Effector CD4-positive, alpha-beta T cell (primary cell): Measurements from ENCODE around the gene MIA2.
A peak's percentile ranks its signal among the peaks of the same experiment; 100 is the strongest.
"Not testable (repeated sequence)": the region's sequence is repeated elsewhere in the genome, so short reads cannot be mapped to it uniquely, and the experiment has no call there.

Experiments
- DNase-seq: peaks from one replicate; pipeline ENCODE4 v3.0.0-alpha.2; 2020

The MIA2 gene

DNA sequence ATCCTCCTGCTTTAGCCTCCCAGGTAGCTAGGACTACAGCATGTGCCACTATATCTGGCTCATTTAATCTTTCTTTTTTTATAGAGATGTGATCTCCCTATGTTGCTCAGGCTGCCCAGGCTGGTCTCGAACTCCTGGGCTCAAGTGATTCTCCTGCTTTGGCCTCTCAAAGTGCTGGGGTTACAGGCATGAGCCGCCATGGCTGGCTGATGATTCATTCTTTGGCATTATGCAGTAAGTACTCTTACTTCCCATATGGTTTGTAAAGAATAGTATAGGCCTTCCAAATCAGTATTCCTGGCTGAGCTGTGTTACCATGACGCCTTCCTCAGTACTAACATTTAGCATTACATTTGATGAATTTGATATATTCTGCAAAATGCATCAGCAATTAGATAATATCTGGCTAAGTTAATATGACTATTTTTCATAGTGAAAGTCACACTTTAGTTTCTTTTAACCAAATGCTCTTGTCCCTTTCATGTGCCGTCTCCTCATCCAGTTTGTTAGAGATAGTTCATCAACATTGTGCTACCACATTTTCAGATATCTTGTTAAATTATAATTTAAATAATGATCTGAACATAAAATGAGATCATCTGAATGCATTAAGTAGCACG is 3.2 kb upstream of the MIA2 start:
- DNase-seq, result no peak

DNA sequence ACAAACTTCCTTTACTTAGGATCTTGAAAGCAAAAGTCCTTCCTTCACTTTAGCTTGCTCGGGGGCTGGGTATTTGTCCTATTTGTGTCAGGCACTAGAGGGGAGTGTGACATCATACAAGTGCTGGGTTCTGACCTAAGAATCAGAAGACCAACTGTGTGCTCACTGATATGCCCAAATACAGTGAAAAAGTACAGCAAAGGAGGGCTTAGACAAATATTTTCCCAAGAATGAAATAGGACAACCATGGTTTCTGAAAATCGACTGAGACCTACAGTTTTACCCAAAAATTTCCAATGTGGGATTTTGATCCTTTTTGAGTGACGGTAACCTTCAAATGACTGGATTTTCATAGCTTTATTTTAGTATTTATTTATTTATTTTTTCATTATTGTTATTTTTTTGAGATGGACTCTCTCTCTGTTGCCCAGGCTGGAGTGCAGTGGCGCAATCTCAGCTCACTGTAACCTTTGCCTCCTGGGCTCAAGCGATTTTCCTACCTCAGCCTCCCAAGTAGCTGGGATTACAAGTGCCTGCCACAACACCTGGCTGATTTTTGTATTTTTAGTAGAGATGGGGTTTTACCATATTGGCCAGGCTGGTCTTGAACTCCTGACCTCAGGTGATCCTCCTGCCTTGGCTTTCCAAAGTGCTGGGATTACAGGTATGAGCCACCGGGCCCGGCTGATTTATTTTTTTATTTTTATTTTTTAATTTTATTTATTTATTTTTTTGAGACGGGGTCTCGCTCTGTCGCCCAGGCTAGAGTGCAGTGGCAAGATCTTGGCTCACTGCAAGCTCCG is 1.8 kb upstream of the MIA2 start:
- DNase-seq, result not testable (repeated sequence)

DNA sequence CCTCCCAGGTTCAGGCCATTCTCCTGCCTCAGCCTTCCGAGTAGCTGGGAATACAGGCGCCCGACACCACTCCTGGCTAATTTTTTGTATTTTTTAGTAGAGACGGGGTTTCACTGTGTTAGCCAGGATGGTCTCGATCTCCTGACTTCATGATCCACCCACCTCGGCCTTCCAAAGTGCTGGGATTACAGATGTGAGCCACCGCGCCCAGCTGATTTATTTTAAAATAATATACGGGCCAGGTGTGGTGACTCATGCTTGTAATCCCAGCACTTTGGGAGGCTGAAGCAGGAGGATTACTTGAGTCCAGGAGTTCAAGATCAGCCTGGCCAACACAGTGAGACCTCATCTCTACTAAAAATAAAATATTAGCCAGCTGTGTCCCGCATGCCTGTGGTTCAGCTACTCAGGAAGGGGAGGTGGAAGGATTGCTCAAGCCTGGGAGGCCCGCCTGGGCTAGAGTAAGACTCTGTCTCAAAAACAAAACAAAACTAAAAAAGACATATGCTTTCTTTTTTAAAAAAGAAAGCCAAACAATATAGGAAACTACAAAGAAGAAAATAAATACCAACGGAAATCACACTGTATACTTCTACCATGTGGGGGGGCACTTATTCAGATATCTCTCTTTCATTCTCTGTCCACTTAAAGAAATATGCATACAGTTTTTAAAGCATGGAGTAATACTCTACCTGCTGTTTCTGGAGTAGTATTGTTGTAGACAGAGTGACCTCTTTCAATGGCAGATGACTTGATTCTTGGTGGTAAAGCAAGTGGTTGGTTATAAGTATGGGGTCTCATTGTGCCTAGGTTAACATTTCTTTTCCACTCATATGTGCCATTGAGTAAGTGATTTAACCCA is 930 bp upstream of the MIA2 start:
- DNase-seq, result no peak

DNA sequence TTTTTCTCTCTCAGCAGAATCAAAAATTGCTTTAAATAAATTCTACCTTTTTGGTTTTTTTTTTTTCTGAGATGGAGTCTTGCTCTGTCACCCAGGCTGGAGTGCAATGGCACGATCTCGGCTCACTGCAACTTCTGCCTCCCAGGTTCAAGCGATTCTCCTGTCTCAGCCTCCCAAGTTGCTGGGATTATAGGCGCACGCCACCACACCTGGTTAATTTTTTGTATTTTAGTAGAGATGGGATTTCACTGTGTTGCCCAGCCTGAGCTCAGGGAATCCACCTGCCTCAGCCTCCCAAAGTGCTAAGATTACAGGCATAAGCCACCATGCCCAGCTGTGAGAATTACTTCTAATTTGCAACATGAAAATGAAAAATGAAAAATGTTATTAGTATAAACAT is 1.3 kb downstream of the MIA2 start:
- not testable (repeated sequence) for DNase-seq

DNA sequence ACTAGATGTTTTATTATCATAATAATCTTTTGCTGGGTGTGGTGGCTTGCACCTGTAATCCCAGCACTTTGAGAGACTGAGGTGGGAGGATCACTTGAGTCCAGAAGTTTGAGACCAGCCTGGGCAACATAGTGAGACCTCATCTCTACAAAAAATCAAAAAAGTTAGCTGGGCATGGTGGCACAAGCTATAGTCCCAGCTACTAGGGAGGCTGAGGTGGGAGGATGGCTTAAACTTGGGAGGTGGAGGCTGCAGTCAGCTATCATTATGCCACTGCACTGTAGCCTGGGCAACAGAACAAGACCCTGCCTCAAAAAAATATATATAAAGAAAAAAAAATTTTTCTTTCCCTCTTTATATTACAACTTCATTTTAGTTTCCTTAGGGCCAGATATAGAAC is 1.8 kb downstream of the MIA2 start:
- DNase-seq, result not testable (repeated sequence)

DNA sequence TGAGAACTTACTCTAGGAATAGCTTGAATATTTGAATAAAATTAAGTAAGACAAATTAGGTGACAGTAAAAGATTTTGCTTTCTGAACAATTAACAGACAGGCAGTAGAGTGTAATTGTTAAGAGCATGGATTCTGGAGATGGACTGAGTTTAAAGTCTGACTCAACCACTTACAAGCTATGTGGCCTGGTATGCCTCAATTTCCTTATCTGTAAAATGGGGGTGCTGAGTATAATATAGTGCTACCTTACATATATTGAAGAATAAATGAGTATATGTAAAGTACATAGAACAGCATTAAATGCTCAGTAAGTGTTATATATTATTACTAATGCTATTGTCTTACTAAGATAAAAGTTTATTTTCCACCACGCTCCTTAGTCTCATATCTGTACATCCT is 7.1 kb downstream of the MIA2 start:
- no peak for DNase-seq

DNA sequence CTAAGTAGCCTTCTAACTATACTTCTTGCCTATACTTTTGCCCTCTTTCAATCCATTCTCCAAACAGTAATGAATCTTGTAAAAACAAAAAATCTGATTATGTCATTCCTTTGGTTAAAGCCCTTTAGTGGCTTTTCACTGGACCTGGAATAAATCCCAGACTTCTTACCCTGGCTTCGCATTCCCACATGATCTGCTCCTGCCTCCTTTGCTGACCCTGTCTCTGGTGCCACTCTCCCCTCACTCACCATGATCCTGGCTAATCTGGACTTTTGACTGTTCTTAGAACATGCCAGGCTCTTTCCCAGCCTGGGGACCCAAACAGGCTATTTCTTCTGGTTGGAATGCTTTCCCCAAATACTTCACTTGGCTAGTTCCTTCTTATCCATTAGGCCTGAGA is 7.9 kb downstream of the MIA2 start:
- DNase-seq, result no peak

DNA sequence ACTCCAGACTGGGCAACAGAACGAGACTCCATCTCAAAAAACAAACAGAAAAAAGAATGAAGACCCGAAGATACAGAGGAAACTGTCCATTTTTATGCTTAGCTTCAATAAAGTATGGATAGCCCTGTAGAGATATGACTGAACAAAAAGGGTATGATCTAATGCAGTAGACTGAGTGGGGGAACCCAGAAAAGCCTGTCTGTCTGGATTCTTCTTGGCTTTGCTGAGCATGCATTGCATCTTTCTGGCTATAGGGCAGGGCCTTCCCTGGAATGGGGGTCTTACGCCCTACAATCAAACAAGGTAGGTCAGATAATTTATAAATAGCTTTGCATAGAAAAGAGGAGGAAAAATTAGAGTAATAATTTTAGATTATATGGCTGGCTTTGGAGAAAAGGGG is 10.1 kb downstream of the MIA2 start:
- DNase-seq, result no peak

DNA sequence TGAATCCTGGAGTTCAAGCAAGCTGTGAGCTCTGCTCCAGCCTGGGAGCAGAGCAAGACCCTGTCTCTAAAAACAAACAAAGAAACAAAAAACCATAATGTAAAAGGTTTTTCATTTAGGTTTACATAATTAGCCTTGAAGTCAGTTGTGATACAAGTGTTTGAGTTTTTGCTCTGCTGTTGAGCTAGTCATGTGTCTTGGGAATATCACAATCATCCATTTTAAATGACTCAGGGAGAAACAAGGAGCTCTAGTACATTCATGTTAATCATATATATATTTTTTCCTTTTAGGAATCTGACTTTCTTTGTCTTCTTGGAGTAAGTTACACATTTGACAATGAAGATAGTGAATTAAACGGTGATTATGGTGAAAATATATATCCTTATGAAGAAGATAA is 12.9 kb downstream of the MIA2 start:
- DNase-seq, result no peak

DNA sequence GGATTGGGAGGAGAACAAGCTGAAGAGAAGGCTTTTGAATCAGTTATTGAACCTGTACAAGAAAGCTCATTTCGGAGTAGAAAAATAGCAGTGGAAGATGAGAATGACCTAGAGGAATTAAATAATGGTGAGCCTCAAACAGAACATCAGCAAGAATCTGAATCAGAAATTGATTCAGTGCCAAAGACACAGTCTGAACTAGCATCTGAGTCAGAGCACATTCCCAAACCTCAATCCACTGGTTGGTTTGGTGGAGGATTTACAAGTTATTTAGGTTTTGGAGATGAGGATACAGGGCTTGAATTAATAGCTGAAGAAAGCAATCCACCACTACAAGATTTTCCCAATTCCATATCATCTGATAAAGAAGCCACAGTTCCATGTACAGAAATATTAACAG is 13.5 kb downstream of the MIA2 start:
- DNase-seq, result no peak

DNA sequence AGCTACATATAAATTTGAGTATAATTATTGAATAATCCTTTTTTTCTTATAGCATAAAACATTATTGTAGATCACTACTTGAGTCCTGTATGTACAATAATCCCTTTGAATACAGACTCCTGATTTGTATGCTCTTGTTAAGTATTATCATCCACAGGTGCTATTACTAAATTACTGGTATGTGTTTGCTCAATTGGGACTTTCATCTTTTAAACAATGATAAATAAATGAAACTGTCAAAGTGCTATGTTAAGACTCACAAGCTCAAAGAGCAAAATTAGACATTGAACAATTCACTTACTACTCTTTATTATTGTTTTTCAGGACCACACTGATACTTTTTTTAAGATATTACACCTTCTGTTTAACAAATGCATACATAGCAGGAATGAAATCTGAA is 17.8 kb downstream of the MIA2 start:
- DNase-seq, result no peak

DNA sequence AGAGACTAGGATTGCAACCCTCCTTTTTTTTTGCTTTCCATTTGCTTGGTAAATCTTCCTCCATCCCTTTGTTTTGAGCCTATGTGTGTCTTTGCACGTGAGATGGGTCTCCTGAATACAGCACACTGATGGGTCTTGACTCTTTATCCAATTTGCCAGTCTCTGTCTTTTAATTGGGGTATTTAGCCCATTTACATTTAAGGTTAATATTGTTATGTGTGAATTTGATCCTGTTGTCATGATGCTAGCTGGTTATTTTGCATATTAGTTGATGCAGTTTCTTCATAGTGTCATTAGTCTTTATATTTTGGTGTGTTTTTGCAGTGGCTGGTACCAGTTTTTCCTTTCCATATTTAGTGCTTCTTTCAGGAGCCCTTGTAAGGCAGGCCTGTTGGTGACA is 23.7 kb downstream of the MIA2 start:
- DNase-seq, result not testable (repeated sequence)

DNA sequence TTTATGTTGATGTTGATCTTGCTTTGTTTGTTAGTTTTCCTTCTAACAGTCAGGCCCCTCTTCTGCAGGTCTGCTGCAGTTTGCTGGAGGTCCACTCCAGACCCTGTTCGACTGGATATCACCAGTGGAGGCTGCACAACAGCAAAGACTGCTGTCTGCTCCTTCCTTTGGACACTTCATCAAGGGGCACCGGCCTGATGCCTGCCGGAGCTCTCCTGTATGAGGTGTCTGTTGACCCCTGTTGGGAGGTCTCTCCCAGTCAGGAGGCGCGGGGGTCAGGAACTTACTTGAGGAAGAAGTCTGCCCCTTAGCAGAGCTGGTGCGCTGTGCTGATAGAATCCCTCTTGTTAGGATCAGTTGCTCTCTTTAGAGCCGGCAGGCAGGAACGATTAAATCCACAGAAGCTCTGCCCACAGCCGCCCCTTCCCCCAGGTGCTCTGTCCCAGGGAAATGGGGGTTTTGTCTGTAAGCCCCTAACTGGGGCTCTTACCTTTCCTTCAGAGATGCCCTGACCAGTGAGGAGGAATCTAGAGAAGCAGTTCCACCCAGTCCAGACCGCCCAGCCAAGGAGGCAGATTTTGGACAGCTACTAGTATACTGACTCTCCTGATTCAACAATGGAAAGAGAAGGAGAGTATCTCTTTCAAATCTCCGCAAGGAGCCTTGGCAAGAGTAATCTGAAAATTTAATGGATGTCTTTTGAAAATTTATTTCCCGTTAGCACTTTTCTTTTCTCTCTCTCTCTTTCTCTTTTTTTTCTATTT is 25.2 kb downstream of the MIA2 start:
- no peak for DNase-seq

DNA sequence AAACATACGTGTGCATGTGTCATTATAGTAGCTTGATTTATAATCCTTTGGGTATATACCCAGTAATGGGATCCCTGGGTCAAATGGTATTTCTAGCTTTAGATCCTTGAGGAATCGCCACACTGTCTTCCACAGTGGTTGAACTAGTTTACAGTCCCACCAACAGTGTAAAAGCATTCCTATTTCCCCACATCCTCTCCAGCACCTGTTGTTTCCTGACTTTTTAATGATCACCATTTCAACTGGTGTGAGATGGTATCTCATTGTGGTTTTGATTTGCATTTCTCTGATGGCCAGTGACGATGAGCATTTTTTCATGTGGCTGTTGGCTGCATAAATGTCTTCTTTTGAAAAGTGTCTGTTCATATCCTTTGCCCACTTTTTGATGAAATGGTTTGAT is 26.4 kb downstream of the MIA2 start:
- DNase-seq, result not testable (repeated sequence)

DNA sequence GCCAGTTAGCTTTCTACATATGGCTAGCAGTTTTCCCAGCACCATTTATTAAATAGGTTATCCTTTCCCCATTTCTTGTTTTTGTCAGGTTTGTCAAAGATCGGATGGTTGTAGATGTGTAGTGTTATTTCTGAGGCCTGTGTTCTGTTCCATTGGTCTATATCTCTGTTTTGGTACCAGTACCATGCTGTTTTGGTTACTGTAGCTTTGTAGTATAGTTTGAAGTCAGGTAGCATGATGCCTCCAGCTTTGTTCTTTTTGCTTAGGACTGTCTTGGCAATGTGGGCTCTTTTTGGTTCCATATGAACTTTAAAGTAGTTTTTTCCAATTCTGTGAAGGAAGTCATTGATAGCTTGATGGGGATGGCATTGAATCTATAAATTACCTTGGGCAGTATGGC is 28.5 kb downstream of the MIA2 start:
- DNase-seq, result not testable (repeated sequence)

DNA sequence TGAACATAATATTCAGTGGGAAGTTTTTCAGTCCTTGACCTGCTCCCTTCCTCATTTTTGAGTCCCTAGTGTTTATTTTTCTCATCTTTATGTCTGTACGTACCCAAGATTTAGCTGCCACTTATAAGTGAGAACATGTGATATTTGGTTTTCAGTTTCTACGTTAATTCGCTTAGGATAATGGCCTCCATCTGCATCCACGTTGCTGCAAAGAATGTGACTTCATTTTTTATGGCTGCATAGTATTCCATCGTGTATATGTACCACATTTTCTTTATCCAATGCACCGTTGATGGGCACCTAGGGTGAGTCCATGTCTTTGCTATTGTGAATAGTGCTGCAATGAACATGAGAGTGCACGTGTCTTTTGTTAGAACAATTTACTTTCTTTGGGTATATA is 30.3 kb downstream of the MIA2 start:
- DNase-seq, result no peak

DNA sequence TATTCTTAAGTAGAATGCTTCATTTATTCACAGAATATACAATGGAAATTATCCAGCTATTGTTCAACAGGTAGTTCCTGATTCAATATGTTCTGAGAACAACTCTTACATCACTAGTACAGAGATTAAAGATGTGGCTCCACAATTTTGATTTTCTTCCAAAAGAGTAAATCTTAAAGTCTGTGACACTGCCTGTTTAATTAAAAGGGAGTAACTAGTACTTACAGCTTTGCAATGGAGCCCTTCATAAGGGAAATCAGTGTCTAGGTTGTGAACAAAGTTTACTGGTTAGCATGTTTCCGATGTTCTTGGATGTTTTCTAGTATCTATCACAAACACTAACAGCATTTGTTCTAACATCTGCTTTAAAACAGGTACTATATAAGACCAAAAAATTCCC is 30.8 kb downstream of the MIA2 start:
- no peak for DNase-seq

DNA sequence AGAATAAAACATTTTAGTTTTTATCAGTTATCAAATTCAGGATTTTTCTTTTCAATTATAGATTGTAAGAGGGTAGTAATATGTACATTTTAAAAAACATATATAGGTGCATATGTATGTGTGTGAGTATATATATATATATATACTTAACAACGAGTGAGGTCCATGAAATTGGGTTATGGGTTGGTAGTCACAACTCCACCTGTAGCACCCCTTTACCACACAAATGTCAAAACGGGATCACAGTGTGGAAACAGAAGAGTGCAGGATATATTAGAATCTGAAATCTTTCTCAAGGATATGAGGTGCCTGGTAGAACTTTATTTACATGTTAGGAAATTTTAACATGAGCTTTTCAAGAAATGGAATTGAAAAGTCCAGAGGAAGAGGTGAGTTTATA is 31.3 kb downstream of the MIA2 start:
- DNase-seq, result no peak

DNA sequence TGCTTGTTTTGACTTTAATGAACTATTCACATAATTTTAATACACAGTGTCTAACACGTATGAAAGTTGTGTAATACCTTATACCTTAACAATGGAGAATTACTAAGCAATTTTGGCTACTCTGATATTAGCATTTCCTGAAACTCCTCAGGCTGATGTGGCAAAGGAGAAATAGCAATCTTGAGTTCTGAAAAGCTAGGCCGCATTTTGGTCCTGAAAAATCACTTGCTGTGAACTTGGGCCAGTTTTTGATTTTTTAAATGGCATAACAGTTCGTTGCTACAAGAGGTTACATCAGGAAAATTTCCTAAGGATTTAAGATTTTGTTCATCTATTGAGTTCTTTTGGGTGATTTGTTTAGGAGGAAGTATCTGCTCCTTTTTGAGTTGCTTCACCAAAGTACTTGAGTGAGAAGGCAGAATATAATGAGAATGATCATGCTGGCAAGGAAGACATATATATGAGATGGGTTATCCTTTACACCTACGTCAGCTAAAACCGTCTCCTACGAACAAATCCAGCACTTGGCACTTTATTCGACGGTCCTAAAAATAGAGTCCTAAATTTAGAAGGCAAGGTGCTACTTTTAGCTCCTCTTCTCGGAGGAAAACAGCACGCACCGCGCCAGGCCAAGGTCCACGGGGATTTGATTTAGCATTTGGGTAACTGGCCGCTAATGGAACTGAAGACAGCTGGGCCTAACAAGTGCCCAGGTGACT is 32.2 kb downstream of the MIA2 start:
- no peak for DNase-seq

DNA sequence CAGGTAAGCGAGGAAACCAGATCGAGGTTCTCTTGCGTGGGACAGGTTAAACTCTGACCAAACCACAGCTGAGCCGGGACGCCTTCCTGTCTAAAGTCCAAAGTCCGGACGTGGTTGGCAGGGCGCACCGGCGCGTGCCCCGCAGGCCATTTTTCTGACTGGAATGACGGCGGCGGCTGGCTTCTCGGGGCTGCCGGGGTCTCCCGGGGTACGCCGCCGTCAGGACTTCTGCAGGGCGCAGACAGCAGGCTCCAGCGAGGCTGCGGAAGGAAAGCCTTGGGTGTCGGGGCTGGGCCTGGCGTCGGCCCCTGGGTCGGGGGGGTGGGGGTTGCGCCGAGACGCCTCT is 32.8 kb downstream of the MIA2 start:
- no peak for DNase-seq

DNA sequence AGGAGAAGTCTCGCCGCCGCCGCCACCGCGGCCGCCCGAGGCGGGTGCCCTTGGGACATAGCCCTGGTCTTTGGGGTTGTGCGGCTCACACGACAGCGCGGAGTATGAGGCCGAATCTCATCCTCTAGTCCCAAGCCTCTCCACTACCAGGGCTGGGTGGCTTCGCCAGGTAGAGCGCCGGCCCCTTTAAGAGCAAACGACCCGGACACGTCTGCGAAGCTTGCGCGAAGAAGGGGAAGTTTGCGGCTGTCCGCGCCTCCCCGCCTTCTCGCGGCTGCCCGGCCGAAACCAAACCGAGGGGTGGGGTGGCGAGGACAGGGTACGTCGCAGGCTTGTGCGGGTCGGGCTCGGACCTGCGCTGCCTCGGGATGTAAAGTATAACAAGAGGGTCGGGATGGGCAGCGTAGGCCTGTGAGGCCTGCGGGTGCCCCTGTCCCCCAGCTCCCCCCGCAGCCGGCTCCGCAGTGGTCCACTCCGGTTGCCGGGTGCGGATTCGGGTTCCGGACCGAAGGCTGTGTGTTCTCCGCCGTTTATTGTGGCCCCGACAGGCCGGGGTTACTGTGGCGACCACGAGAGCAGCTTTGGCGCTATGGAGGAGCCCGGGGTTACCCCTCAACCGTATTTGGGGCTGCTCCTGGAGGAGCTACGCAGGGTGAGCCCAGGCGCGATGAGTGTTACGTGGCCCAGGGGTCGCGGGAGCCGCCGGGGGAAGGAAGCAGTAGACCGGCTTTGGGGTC is 33.3 kb downstream of the MIA2 start:
- peak; percentile 53 for DNase-seq

DNA sequence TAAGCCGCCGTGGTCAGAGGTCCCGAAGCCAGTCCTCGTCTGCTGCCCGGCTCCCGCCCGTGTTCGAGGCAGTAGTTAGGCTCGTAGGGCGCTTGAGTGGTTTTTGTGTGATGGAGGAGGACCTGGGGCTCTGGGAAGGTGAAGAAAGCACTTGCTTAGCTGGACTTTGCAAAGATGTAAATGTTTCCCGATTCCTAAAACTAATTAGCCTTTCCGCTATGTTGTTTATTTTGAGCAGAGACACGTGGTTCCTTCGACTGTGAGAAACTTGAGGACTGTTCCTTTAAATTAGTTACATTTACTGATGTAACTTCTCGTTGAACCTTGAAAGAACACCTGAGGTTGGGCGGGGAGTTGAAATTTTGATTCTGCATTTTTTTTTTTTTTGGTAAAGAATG is 33.9 kb downstream of the MIA2 start:
- DNase-seq, result no peak
